Activated naive CD8-positive, alpha-beta T cell treated with anti-CD3 and anti-CD28 coated beads for 36 hours (primary cell): ENCODE results near the gene VAC14. TPM values are rescaled to one million over a fixed set of nuclear protein-coding genes. Genes with fewer than 3 reads are reported as not detected.

Experiments used
- DNase-seq: peaks from one replicate; pipeline ENCODE4 v3.0.0; 2021
- H3K27ac Mint-ChIP-seq: one replicate; pipeline ENCODE4 v1.8.0; 2022; ENCODE audit warnings: mild to moderate bottlenecking, moderate library complexity, mixed read lengths
- H3K27me3 Mint-ChIP-seq: one replicate; pipeline ENCODE4 v1.8.0; 2022; ENCODE audit warnings: mild to moderate bottlenecking, mixed read lengths
- H3K36me3 Mint-ChIP-seq: one replicate; pipeline ENCODE4 v1.8.0; 2021; ENCODE audit warnings: mild to moderate bottlenecking, mixed read lengths
- H3K4me1 Mint-ChIP-seq: one replicate; pipeline ENCODE4 v1.8.0; 2021; ENCODE audit warnings: mixed read lengths
- H3K4me3 Mint-ChIP-seq: one replicate; pipeline ENCODE4 v1.8.0; 2022; ENCODE audit warnings: mild to moderate bottlenecking, moderate library complexity, mixed read lengths
- H3K9me3 Mint-ChIP-seq: one replicate; pipeline ENCODE4 v1.8.0; 2022; ENCODE audit warnings: mixed read lengths
- total RNA-seq, 2 experiments: library from RNA; stranded (reverse); gene quantifications; one replicate each; pipeline ENCODE4 v1.2.3, GENCODE V29; 2021

The VAC14 gene
- total RNA-seq, 2 experiments from 2014 or later, result 36.0 to 37.5 TPM

- Mint-ChIP-seq H3K4me1 (no peaks in the 10 kb centered on the region), H3K27ac (no peak overlapping the region), H3K36me3 (peaks cover 13% of the 10 kb centered on the region), H3K9me3 (no peaks in the 10 kb centered on the region), H3K27me3 (no peaks in the 10 kb centered on the region), H3K4me3 (no peak overlapping the region)
- DNase-seq, result no peak
These were observed 136.4 kb downstream of the VAC14 start for GRCh38 chr16:70664325-70665112.

DNA sequence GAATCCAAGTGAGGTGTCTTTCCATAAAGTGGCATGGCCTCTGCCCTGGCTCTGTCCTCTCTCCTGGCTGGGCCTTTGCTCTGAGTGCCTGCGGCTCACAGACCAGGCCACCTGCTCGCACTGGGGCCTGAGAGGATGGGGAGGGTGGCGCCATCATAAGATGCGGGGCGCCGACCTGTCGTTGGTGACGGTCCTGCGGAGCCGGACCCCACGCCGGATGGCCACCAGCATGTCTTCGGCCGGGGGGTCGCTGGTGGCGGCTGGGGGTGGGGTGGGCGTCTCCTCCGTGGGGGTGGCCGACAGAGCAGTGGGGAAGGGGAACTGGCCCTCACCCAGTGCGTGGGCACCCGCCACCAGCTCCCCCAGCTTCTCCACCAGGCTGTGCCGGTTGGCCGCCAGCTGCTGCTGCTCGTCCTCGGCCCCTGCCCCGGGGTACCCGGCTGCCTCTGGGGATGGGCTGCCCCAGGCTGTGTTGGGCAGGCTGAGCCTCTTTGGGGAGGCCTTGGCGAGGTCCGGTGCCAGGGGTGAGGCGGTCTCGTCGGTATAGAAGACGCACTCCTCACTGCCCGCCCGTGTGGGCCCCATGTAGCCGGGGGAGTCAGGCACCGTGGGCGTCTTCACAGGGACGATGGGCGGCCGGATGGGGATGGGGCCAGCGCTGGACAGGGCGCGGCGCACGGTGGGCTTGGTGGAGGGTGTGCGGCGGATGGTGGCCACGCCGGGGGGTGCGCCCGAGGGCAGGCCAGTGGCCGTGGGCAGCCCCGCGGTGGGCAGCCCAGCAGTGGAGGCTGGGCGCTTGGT, 137.2 kb downstream of the VAC14 start:
- H3K4me1 Mint-ChIP-seq, result no peaks in the 10 kb centered on the region
- H3K36me3 Mint-ChIP-seq, result peaks cover 9% of the 10 kb centered on the region
- no peak overlapping the region for H3K27ac Mint-ChIP-seq
- no peak for DNase-seq
- H3K27me3 Mint-ChIP-seq, result no peaks in the 10 kb centered on the region
- no peaks in the 10 kb centered on the region for H3K9me3 Mint-ChIP-seq
- no peak overlapping the region for H3K4me3 Mint-ChIP-seq

- Mint-ChIP-seq H3K4me3 (no peak overlapping the region), H3K4me1 (no peaks in the 10 kb centered on the region), H3K9me3 (no peaks in the 10 kb centered on the region), H3K36me3 (peaks cover 5% of the 10 kb centered on the region), H3K27me3 (no peaks in the 10 kb centered on the region), H3K27ac (no peak overlapping the region)
- DNase-seq, result no peak
These were observed 137.9 kb downstream of the VAC14 start for GRCh38 chr16:70662991-70663523.

DNA sequence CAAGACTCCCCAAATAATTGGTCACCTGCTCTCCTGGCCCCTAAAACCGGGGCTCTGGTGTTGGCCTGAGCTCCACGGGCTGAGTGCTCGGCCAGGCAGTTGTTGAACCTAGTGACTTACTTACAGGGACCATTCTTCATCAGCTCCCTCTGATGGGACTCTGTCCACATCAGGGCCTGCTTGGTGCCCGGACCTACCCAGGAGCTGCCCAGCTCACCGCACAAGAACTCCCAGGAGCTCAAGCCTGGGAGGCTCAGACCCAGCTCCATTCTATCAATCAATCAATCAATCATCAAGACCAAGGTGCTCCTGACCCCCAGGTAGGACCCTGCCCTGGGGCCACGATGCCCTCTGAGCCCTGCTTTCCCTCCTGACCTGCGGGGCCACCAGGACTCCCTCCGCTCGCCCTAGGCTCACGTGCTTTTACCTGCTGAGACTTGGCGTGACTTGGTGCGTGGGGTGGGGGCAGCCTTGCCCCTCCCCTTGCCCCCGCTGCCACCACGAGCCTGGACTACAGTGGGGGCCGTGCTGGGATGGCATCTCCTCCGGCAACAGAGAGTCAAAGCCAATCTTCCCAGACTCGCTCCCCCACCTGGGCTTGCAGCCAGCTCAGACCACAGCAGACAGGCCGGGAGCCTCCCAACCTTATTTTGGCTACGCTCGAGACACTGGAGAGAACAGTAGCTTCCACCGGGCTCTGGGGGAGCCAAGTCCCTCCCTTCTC, 138.9 kb downstream of the VAC14 start:
- H3K27me3 Mint-ChIP-seq, result no peaks in the 10 kb centered on the region
- no peak for DNase-seq
- H3K36me3 Mint-ChIP-seq, result peaks cover 5% of the 10 kb centered on the region
- H3K4me1 Mint-ChIP-seq, result no peaks in the 10 kb centered on the region
- H3K9me3 Mint-ChIP-seq, result no peaks in the 10 kb centered on the region
- no peak overlapping the region for H3K27ac Mint-ChIP-seq
- H3K4me3 Mint-ChIP-seq, result no peak overlapping the region

GRCh38 chr16:70661534-70661917, 139.4 kb downstream of the VAC14 start:
- no peak for DNase-seq
- Mint-ChIP-seq H3K4me3 (no peak overlapping the region), H3K4me1 (no peaks in the 10 kb centered on the region), H3K9me3 (no peaks in the 10 kb centered on the region), H3K36me3 (peaks cover 5% of the 10 kb centered on the region), H3K27ac (no peak overlapping the region), H3K27me3 (no peaks in the 10 kb centered on the region)

GRCh38 chr16:70660672-70661350, 140.1 kb downstream of the VAC14 start:
- no peaks in the 10 kb centered on the region for H3K4me1 Mint-ChIP-seq
- no peak overlapping the region for H3K27ac Mint-ChIP-seq
- no peaks in the 10 kb centered on the region for H3K27me3 Mint-ChIP-seq
- no peak overlapping the region for H3K4me3 Mint-ChIP-seq
- H3K9me3 Mint-ChIP-seq, result no peaks in the 10 kb centered on the region
- peaks cover 1% of the 10 kb centered on the region for H3K36me3 Mint-ChIP-seq
- no peak for DNase-seq

DNA sequence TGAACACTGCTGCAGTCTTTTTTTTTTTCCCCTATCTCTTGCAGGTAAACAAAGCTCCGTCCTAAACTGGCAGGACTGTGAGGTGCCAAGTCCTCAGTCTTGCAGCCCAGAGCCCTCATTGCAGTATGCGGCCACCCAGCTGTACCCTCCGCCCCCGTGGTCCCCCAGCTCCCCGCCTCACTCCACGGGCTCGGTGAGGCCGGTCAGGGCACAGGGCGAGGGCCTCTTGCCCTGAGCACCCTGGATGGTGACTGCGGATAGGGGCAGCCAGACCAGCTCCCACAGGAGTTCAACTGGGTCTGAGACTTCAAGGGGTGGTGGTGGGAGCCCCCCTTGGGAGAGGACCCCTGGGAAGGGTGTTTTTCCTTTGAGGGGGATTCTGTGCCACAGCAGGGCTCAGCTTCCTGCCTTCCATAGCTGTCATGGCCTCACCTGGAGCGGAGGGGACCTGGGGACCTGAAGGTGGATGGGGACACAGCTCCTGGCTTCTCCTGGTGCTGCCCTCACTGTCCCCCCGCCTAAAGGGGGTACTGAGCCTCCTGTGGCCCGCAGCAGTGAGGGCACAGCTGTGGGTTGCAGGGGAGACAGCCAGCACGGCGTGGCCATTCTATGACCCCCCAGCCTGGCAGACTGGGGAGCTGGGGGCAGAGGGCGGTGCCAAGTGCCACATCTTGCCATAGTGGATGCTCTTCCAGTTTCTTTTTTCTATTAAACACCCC, 140.8 kb downstream of the VAC14 start:
- no peaks in the 10 kb centered on the region for H3K36me3 Mint-ChIP-seq
- H3K27ac Mint-ChIP-seq, result no peak overlapping the region
- H3K9me3 Mint-ChIP-seq, result no peaks in the 10 kb centered on the region
- no peaks in the 10 kb centered on the region for H3K4me1 Mint-ChIP-seq
- no peak overlapping the region for H3K4me3 Mint-ChIP-seq
- no peak for DNase-seq
- no peaks in the 10 kb centered on the region for H3K27me3 Mint-ChIP-seq

DNA sequence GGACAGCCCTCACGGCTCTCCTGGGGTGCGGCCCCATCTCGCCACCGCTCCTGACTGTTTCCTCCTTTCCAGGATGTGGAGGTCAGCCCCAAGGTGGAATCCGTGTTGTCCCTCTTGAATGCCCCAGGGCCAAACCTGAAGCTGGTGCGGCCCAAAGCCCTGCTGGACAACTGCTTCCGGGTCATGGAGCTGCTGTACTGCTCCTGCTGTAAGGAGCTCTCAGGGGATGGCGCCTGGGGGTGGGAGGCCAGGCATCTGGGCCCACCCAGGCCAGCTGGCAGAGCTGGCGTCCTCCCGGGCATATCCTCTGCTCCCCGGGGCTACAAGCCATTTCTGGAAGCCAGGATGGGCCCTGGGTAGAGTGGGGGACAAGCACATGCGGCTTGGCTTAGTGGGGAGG, 141.4 kb downstream of the VAC14 start:
- no peak for DNase-seq
- Mint-ChIP-seq H3K4me1 (no peaks in the 10 kb centered on the region), H3K27ac (no peak overlapping the region), H3K4me3 (no peak overlapping the region), H3K27me3 (no peaks in the 10 kb centered on the region), H3K36me3 (no peaks in the 10 kb centered on the region), H3K9me3 (no peaks in the 10 kb centered on the region)

DNA sequence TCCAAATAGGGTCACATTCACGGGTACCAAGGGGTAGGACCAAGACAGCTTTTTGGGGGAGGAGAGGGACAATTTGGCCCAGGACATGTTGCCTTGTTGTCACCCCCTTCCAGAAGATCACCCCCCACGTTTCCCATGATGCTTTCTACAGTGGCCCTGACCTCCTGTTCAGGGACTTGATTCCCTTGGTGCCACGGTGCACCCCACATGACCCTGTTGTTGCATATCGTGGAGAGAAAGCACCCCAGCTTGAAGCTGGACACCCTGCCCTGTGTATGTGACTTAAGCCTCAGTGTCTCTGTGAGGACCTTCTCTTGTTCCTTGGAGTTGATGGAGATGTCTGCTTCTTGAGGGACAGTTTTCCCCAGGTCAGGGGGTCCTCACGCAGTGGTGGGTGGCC, 142.0 kb downstream of the VAC14 start:
- Mint-ChIP-seq H3K9me3 (no peaks in the 10 kb centered on the region), H3K4me1 (no peaks in the 10 kb centered on the region), H3K4me3 (no peak overlapping the region), H3K36me3 (no peaks in the 10 kb centered on the region), H3K27me3 (no peaks in the 10 kb centered on the region), H3K27ac (no peak overlapping the region)
- DNase-seq, result no peak

- H3K27me3 Mint-ChIP-seq, result no peaks in the 10 kb centered on the region
- DNase-seq, result no peak
- no peaks in the 10 kb centered on the region for H3K36me3 Mint-ChIP-seq
- no peak overlapping the region for H3K27ac Mint-ChIP-seq
- H3K4me3 Mint-ChIP-seq, result no peak overlapping the region
- H3K4me1 Mint-ChIP-seq, result no peaks in the 10 kb centered on the region
- H3K9me3 Mint-ChIP-seq, result no peaks in the 10 kb centered on the region
These were observed 143.0 kb downstream of the VAC14 start for GRCh38 chr16:70657956-70658355.

GRCh38 chr16:70656712-70657263, 144.2 kb downstream of the VAC14 start:
- no peaks in the 10 kb centered on the region for H3K27me3 Mint-ChIP-seq
- DNase-seq, result no peak
- H3K4me1 Mint-ChIP-seq, result no peaks in the 10 kb centered on the region
- H3K27ac Mint-ChIP-seq, result no peak overlapping the region
- no peaks in the 10 kb centered on the region for H3K36me3 Mint-ChIP-seq
- H3K9me3 Mint-ChIP-seq, result no peaks in the 10 kb centered on the region
- no peak overlapping the region for H3K4me3 Mint-ChIP-seq

- no peaks in the 10 kb centered on the region for H3K9me3 Mint-ChIP-seq
- no peaks in the 10 kb centered on the region for H3K27me3 Mint-ChIP-seq
- no peak overlapping the region for H3K27ac Mint-ChIP-seq
- H3K4me3 Mint-ChIP-seq, result no peak overlapping the region
- H3K36me3 Mint-ChIP-seq, result no peaks in the 10 kb centered on the region
- no peaks in the 10 kb centered on the region for H3K4me1 Mint-ChIP-seq
- DNase-seq, result no peak
These were observed 144.8 kb downstream of the VAC14 start for GRCh38 chr16:70656065-70656711.

DNA sequence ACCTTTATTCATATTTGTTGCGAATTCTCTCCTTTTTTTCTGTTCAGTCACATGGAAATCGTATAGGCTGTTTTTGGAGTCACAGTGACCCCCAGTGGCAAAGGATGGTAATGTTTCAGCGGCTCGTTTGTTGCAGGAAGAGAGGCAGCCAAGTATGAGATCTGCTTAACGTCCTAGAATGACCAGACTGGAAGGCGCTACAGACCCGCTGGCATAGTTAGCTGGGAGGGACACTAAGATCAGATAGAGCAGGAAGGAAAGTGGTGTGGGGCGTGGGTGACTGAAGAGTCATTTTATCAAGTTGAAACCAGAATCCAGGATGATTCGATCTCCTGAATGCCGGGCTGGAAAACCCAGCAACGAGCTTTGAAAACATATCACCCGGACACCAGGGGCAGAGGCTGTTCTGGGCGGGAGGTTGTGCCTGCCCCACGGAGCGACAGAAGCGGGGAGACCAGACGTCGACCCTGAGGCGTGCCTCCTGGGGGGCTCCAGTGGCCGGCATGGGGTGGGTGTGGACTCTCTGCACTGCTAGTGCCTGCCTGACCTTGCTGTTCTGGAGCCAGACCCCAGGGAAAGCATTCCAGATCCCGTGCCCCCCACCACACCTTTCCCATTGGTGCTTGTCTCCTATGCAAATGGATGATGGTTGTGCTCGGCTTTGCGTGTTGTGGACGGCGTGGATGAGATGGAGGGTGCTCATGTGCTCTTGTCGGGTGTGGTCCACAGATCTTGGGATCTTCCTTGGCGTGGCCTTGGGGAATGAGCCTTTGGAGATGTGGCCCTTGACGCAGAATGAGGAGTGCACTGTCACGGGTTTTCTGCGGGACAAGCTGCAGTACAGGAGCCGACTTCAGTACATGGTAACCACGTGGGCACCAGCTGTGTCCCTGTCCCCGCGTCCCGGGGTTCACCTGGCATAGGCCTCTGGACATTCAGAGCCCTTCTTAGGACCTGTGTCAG, 146.9 kb downstream of the VAC14 start:
- H3K4me1 Mint-ChIP-seq, result no peaks in the 10 kb centered on the region
- peak overlapping the region; percentile 57 for H3K4me3 Mint-ChIP-seq
- H3K27ac Mint-ChIP-seq, result no peak overlapping the region
- H3K27me3 Mint-ChIP-seq, result no peaks in the 10 kb centered on the region
- DNase-seq, result peak; percentile 73
- no peaks in the 10 kb centered on the region for H3K9me3 Mint-ChIP-seq
- no peaks in the 10 kb centered on the region for H3K36me3 Mint-ChIP-seq
